Esophagus squamous epithelium (tissue), 5 donors: ENCODE results near the gene TAF3. TPM values are rescaled to one million over a fixed set of nuclear protein-coding genes. Genes with fewer than 3 reads are reported as not detected.

Experiments
- DNase-seq: peaks from one replicate; lab custom pipeline; 2025; lab: John Stamatoyannopoulos, UW
- H3K27ac ChIP-seq, 4 donors: fragments of 200-600 bp; sonication (generic); one replicate each; pipeline ENCODE4 v1.5.1; 2016 to 2019; ENCODE audit warnings: mild to moderate bottlenecking in 1 of 4
- H3K27me3 ChIP-seq, 4 donors: fragments of 200-600 bp; sonication (generic); 1 replicate in 3 of 4; 2 replicates in 1 of 4; pipeline versions ENCODE4 v1.5.1 to v1.6.0; 2017 to 2021; ENCODE audit warnings: antibody characterized with exemption in 1 of 4
- H3K36me3 ChIP-seq, 3 donors: fragments of 200-600 bp; sonication (generic); one replicate each; pipeline ENCODE4 v1.5.1; 2016 to 2019
- H3K4me1 ChIP-seq, 3 donors: fragments of 200-600 bp; sonication (generic); one replicate each; pipeline ENCODE4 v1.5.1; 2017 to 2019
- H3K4me3 ChIP-seq, 4 donors: fragments of 200-600 bp; sonication (generic); 1 replicate in 3 of 4; 2 replicates in 1 of 4; pipeline ENCODE4 v1.5.1; 2016 to 2019; ENCODE audit warnings: mild to moderate bottlenecking in 2 of 4, moderate library complexity in 1 of 4
- H3K9me3 ChIP-seq, 3 donors: fragments of 200-600 bp; sonication (generic); one replicate each; pipeline ENCODE4 v1.5.1; 2016 to 2019
- CTCF ChIP-seq, 6 experiments: fragments of 450-650 bp in 4 of 6; fragments of 200-600 bp in 2 of 6; sonication (generic) in 2 of 6; IDR thresholded peaks; one replicate each; pipeline ENCODE4 v1.5.1; 2016 to 2019; ENCODE audit warnings: antibody characterized with exemption in 6 of 6, mild to moderate bottlenecking in 4 of 6, moderate library complexity in 4 of 6
- POLR2A ChIP-seq, 4 donors: fragments of 450-650 bp; IDR thresholded peaks; one replicate each; pipeline ENCODE4 v1.6.1; 2017; ENCODE audit warnings: antibody characterized with exemption in 4 of 4, mild to moderate bottlenecking in 4 of 4, moderate library complexity in 3 of 4
- WGBS, 2 donors: methylation state at CpG; one replicate each; pipeline ENCODE4 v1.1.5; 2018; 5-methylcytosine and 5-hydroxymethylcytosine counted together
- intact Hi-C: fragments of 100-400 bp; cut with DNase I; formaldehyde crosslinking; loops from one replicate; pipeline ENCODE4 v1.15.0; 2022
- total RNA-seq, 4 donors: library from RNA; depleted of rRNA; stranded (reverse); fragments of >200 nt; gene quantifications; one replicate each; pipeline ENCODE4 v1.1.0, GENCODE V29; 2016
- donor health status: DM: yes; HTN: yes; CAD: no.

The TAF3 gene
- total RNA-seq, 4 donors from 2014 or later = 2.6 to 5.1 (median 3.6) TPM

DNA sequence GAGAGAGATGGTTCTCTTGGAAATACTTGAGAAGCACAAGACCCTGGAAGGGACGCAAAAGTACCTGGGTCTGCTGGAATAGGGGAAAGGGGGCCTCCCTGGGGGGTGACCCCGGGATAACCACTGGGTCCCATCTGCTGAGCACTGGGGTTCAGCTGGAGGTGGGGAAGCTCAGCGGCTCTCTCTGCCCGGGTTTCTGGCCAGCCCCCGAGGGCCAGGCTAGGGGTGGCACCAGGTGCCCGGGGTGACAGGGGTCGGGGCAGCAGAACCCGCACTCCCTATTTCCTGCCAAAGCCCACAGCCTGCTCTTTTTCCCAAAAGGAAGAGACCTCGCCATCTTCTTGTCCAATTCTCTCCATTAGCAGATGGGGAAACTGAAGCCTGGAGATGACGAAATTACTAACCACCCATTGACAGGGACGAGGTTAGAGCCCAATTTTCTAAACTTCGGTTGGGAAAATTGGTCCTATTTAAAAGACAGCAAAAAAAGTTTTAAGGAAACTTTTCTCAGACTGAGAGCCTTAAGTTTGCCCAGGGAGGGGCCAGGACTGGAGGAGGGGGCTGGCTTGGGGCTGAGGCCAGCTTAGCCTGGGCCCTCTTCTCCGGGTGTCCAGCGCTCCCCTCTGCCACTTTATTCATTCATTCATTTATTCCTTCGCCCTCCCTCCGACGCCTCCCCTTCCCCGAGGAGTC is 218.3 kb downstream of the TAF3 start:
- no peak for DNase-seq
- Histone ChIP-seq H3K27me3 (peaks cover 37 to 100% (median 64%) of the 10 kb centered on the region in 4 donors), H3K4me1 (peaks cover 15 to 47% (median 18%) of the 10 kb centered on the region in 3 donors), H3K9me3 (no peaks in the 10 kb centered on the region), H3K27ac (no peak overlapping the region), H3K4me3 (no peak overlapping the region), H3K36me3 (no peaks in the 10 kb centered on the region)
- no peak for TF ChIP-seq POLR2A (IDR thresholded peaks at IDR 0.05)
- no peak for TF ChIP-seq CTCF (IDR thresholded peaks at IDR 0.05)
- intact Hi-C loops = no loop called here
- WGBS, 2 donors = 12 to 14% methylated on average over 8 to 18 of the region's 18 CpGs

- Histone ChIP-seq H3K4me1 (peaks cover 15 to 52% (median 18%) of the 10 kb centered on the region in 3 donors), H3K9me3 (no peaks in the 10 kb centered on the region), H3K27me3 (peaks cover 37 to 100% (median 67%) of the 10 kb centered on the region in 4 donors), H3K4me3 (no peak overlapping the region), H3K36me3 (no peaks in the 10 kb centered on the region), H3K27ac (no peak overlapping the region)
- intact Hi-C loops = no loop called here
- 12 to 14% methylated on average over 27 to 32 of the region's 32 CpGs for WGBS, 2 donors
- TF ChIP-seq POLR2A (IDR thresholded peaks at IDR 0.05) (no peak), CTCF (IDR thresholded peaks at IDR 0.05) (no peak)
- DNase-seq = no peak
Observed at GRCh38 chr10:8037199-8037801, 219.0 kb downstream of the TAF3 start.

- TF ChIP-seq POLR2A (IDR thresholded peaks at IDR 0.05) (no peak), CTCF (IDR thresholded peaks at IDR 0.05) (no peak)
- no peak for DNase-seq
- no peaks in the 10 kb centered on the region for H3K9me3 ChIP-seq
- no peak overlapping the region for H3K4me3 ChIP-seq
- 11 to 14% methylated on average over 22 of the region's 22 CpGs for WGBS, 2 donors
- peaks cover 15 to 60% (median 18%) of the 10 kb centered on the region in 3 donors for H3K4me1 ChIP-seq
- no peaks in the 10 kb centered on the region for H3K36me3 ChIP-seq
- peaks cover 44 to 100% (median 70%) of the 10 kb centered on the region in 4 donors for H3K27me3 ChIP-seq
- intact Hi-C loops = no loop called here
- no peak overlapping the region for H3K27ac ChIP-seq
Observed at GRCh38 chr10:8037941-8038894, 219.9 kb downstream of the TAF3 start.

DNA sequence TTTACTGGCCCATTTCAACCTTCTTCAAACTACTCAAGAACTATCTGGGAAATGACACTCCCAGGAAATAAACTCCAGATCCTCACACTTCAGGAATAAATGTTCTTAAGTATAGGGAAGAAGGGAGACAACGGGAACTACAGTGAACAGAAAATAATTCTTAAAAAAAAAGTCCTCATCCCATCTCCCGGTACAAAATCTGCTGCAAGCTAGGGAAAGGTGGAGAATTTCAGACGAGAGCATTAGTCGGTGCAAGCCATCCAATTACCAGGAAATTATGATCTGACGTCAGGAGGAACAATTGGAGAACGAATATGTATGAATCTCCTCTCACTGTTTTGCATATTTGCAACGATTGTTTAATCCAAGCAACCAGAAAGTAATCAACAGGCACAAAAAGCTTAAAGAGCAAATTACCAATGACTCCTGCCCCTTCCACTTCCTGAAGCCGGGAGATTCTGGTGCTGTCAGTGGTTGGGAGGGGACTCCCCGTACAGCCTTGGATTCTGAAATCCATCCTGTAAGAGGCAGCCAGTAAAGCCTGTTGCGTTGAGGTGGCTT is 221.1 kb downstream of the TAF3 start:
- Histone ChIP-seq H3K27me3 (peaks cover 43 to 100% (median 70%) of the 10 kb centered on the region in 4 donors), H3K27ac (no peak overlapping the region), H3K4me1 (peaks cover 9 to 61% (median 12%) of the 10 kb centered on the region in 3 donors), H3K9me3 (no peaks in the 10 kb centered on the region), H3K4me3 (no peak overlapping the region), H3K36me3 (no peaks in the 10 kb centered on the region)
- intact Hi-C loops = no loop called here
- DNase-seq = no peak
- TF ChIP-seq CTCF (IDR thresholded peaks at IDR 0.05) = no peak
- TF ChIP-seq POLR2A (IDR thresholded peaks at IDR 0.05) = no peak
- 4% methylated on average over 10 of the region's 10 CpGs for WGBS, 2 donors
